H9 (cell line): ENCODE data around the gene RNPEPL1. TPM values are rescaled to one million over a fixed set of nuclear protein-coding genes. Genes with fewer than 3 reads are reported as not detected.

Source experiments
- DNase-seq: peaks from one replicate; pipeline ENCODE4 v3.0.0-alpha.2; 2017
- H2AFZ ChIP-seq: one replicate; pipeline ENCODE4 v1.6.1; 2013; ENCODE audit warnings: mild to moderate bottlenecking, low read length, control low read depth, moderate library complexity
- H2AK5ac ChIP-seq: 2 replicates; pipeline ENCODE4 v1.6.1; 2013; ENCODE audit warnings: low read length, control low read depth, mixed read lengths; ENCODE audit not compliant: insufficient read length
- H2BK120ac ChIP-seq: one replicate; pipeline ENCODE4 v1.6.1; 2013; ENCODE audit warnings: low read depth, mild to moderate bottlenecking, low read length, control low read depth, inconsistent platforms; ENCODE audit not compliant: poor library complexity, severe bottlenecking
- H2BK12ac ChIP-seq: 2 replicates; pipeline ENCODE4 v1.6.1; 2013; ENCODE audit warnings: low read length, control low read depth, mixed read lengths, low read depth; ENCODE audit not compliant: insufficient read length
- H2BK15ac ChIP-seq: 2 replicates; pipeline ENCODE4 v1.6.1; 2013; ENCODE audit warnings: low read depth, low read length, control low read depth
- H2BK20ac ChIP-seq: one replicate; pipeline ENCODE4 v1.6.1; 2013; ENCODE audit warnings: low read depth, mild to moderate bottlenecking, low read length, control low read depth, inconsistent platforms; ENCODE audit not compliant: poor library complexity, severe bottlenecking
- H2BK5ac ChIP-seq: 2 replicates; pipeline ENCODE4 v1.6.1; 2013; ENCODE audit warnings: low read length, control low read depth, mixed read lengths; ENCODE audit not compliant: insufficient read length
- H3K14ac ChIP-seq: 2 replicates; pipeline ENCODE4 v1.6.1; 2013; ENCODE audit warnings: low read length, control low read depth; ENCODE audit not compliant: insufficient read depth
- H3K18ac ChIP-seq: 2 replicates; pipeline ENCODE4 v1.6.1; 2013; ENCODE audit warnings: low read depth, mild to moderate bottlenecking, mixed read lengths, low read length, control low read depth; ENCODE audit not compliant: insufficient read length
- H3K23ac ChIP-seq: 2 replicates; pipeline ENCODE4 v1.6.1; 2013; ENCODE audit warnings: low read length, control low read depth, mixed read lengths, low read depth; ENCODE audit not compliant: insufficient read length
- H3K23me2 ChIP-seq: 2 replicates; pipeline ENCODE4 v1.6.1; 2013; ENCODE audit warnings: low read depth, mild to moderate bottlenecking, mixed read lengths, low read length, control low read depth; ENCODE audit not compliant: insufficient read length, poor library complexity, severe bottlenecking
- H3K27ac ChIP-seq: 2 replicates; pipeline ENCODE4 v1.5.1; 2013; ENCODE audit warnings: low read length, control low read depth, mixed read lengths, low read depth; ENCODE audit not compliant: insufficient read length
- H3K27me3 ChIP-seq: 2 replicates; pipeline ENCODE4 v1.6.1; 2013; ENCODE audit warnings: low read length, control low read depth, inconsistent platforms; ENCODE audit not compliant: insufficient read depth
- H3K4ac ChIP-seq: 2 replicates; pipeline ENCODE4 v1.6.1; 2013; ENCODE audit warnings: low read depth, mild to moderate bottlenecking, control low read depth, inconsistent platforms, low read length, moderate library complexity
- H3K4me1 ChIP-seq: 2 replicates; pipeline ENCODE4 v1.6.1; 2013; ENCODE audit warnings: low read length, control low read depth, inconsistent platforms; ENCODE audit not compliant: insufficient read depth
- H3K4me2 ChIP-seq: 2 replicates; pipeline ENCODE4 v1.6.1; 2013; ENCODE audit warnings: low read length, control low read depth, mixed read lengths; ENCODE audit not compliant: insufficient read length, insufficient read depth
- H3K56ac ChIP-seq: 2 replicates; pipeline ENCODE4 v1.6.1; 2013; ENCODE audit warnings: low read depth, mild to moderate bottlenecking, mixed read lengths, low read length, control low read depth; ENCODE audit not compliant: insufficient read length
- H3K79me1 ChIP-seq: 2 replicates; pipeline ENCODE4 v1.6.1; 2013; ENCODE audit warnings: low read depth, mild to moderate bottlenecking, moderate library complexity, low read length, control low read depth, inconsistent platforms; ENCODE audit not compliant: insufficient read depth, poor library complexity, severe bottlenecking
- H3K79me2 ChIP-seq: 2 replicates; pipeline ENCODE4 v1.6.1; 2013; ENCODE audit warnings: low read length, control low read depth, inconsistent platforms; ENCODE audit not compliant: insufficient read depth
- H3K9ac ChIP-seq: 2 replicates; pipeline ENCODE4 v1.6.1; 2013; ENCODE audit warnings: low read length, control low read depth, mixed read lengths; ENCODE audit not compliant: insufficient read length; ENCODE audit errors: extremely low read depth
- H3K9me3 ChIP-seq: one replicate; pipeline ENCODE4 v1.6.1; 2013; ENCODE audit warnings: low read depth, low read length, inconsistent platforms; ENCODE audit not compliant: control insufficient read depth
- H3T11ph ChIP-seq: one replicate; pipeline ENCODE4 v1.6.1; 2013; ENCODE audit warnings: mild to moderate bottlenecking, low read length, control low read depth, inconsistent platforms
- H4K20me1 ChIP-seq: one replicate; pipeline ENCODE4 v1.6.1; 2013; ENCODE audit not compliant: control insufficient read depth, insufficient read length, insufficient read depth
- H4K5ac ChIP-seq: 2 replicates; pipeline ENCODE4 v1.6.1; 2013; ENCODE audit warnings: low read depth, mild to moderate bottlenecking, mixed read lengths, low read length, control low read depth; ENCODE audit not compliant: insufficient read length
- H4K8ac ChIP-seq: replicated peaks from 2 replicates; pipeline ENCODE4 v1.6.1; 2013; ENCODE audit warnings: low read length, control low read depth, mixed read lengths, low read depth; ENCODE audit not compliant: insufficient read length
- H4K91ac ChIP-seq: 2 replicates; pipeline ENCODE4 v1.6.1; 2013; ENCODE audit warnings: low read depth, mild to moderate bottlenecking, moderate library complexity, mixed read lengths, low read length, control low read depth; ENCODE audit not compliant: insufficient read length
- H3K27ac Mint-ChIP-seq, 3 experiments: 2 replicates in 2 of 3; 3 replicates in 1 of 3; pipeline ENCODE4 v1.8.0; 2020 to 2021; ENCODE audit warnings: mixed read lengths in 3 of 3, mild to moderate bottlenecking in 1 of 3, moderate library complexity in 1 of 3
- H3K27me3 Mint-ChIP-seq: 2 replicates; pipeline ENCODE4 v1.8.0; 2021; ENCODE audit warnings: low read depth, mild to moderate bottlenecking, moderate library complexity, mixed read lengths
- H3K36me3 Mint-ChIP-seq, 3 experiments: 2 replicates in 2 of 3; 3 replicates in 1 of 3; pipeline ENCODE4 v1.8.0; 2020 to 2021; ENCODE audit warnings: low read depth in 3 of 3, mixed read lengths in 3 of 3; ENCODE audit not compliant: insufficient read depth in 1 of 3
- H3K4me1 Mint-ChIP-seq, 2 experiments: 2 replicates each; pipeline ENCODE4 v1.8.0; 2020; ENCODE audit warnings: mixed read lengths in 2 of 2
- H3K4me3 Mint-ChIP-seq, 2 experiments: 2 replicates in 1 of 2; 3 replicates in 1 of 2; pipeline ENCODE4 v1.8.0; 2020 to 2021; ENCODE audit warnings: mild to moderate bottlenecking in 2 of 2, mixed read lengths in 2 of 2, moderate library complexity in 1 of 2
- H3K9me3 Mint-ChIP-seq, 2 experiments: 2 replicates in 1 of 2; 3 replicates in 1 of 2; pipeline ENCODE4 v1.8.0; 2020; ENCODE audit warnings: mild to moderate bottlenecking in 2 of 2, mixed read lengths in 2 of 2, moderate library complexity in 1 of 2
- CTCF ChIP-seq: fragments of 200-600 bp; sonication (generic); conservative IDR thresholded peaks from 3 replicates; pipeline ENCODE4 v1.8.0; 2021; ENCODE audit warnings: antibody characterized with exemption, mild to moderate bottlenecking
- WGBS: extraction: QIAGEN DNeasy Blood & Tissue Kit; methylation state at CpG from one replicate; pipeline ENCODE4 v1.1.7; 2013; ENCODE audit warnings: missing lambda C conversion rate, low lambda C conversion rate, mixed read lengths; ENCODE audit not compliant: insufficient read length; ENCODE audit errors: extremely low coverage; 5-methylcytosine and 5-hydroxymethylcytosine counted together
- total RNA-seq: library from RNA; stranded (reverse); gene quantifications from 2 replicates; pipeline ENCODE4 v1.2.1, GENCODE V29; 2021

RNPEPL1 gene
- total RNA-seq, 1 experiment from 2014 or later, result 22.5 TPM

DNA sequence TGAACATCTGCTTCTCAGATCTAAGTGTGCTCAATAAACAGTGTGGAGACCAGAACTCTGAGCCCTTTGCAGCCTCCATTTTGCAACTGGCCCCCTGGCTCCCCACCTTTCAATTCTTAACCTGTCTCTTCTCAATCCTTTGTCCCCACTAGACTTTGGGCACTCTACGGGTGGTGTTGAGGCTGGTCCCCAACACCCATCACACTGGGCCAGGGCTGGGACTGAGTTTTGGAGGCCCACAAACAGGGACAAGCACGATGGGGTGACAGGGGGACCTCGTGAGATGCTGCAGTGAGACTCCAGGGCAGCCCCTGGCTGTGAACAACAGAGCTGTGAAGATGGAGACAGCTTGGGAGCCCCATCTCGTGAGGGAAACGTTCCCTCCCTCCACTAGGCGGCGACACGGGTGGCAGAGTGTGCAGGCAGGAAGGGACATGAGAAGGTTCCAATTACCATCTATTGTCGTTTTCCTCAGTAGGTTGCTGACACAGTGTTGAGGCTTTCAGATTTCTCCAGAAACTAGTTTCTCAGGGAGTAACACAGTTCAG, 11.7 kb upstream of the RNPEPL1 start:
- H3K79me1 ChIP-seq, result no peaks in the 10 kb centered on the region
- H3K4ac ChIP-seq, result no peak overlapping the region
- H3K4me1 ChIP-seq, result no peaks in the 10 kb centered on the region
- H3K9ac ChIP-seq, result no peak overlapping the region
- no CpG with 5 or more reads among the region's 9 CpGs for WGBS
- no peak overlapping the region for H4K8ac ChIP-seq
- no peak overlapping the region for H4K91ac ChIP-seq
- peaks cover 3% of the 10 kb centered on the region for H3K23me2 ChIP-seq
- peaks cover 5% of the 10 kb centered on the region; the same call in 1 of the 2 replicates for H3K27me3 ChIP-seq
- H3K79me2 ChIP-seq, result no peaks in the 10 kb centered on the region
- H3K4me3 Mint-ChIP-seq, result peak overlapping the region in 1 of 2 experiments; percentile 52; a peak in 4 of 5 replicates
- H3K36me3 Mint-ChIP-seq, result peaks cover 8 to 10% (median 10%) of the 10 kb centered on the region in 3 experiments
- H3T11ph ChIP-seq, result no peak overlapping the region
- DNase-seq, result peak; percentile 82
- H3K18ac ChIP-seq, result no peak overlapping the region
- no peak overlapping the region for H2BK5ac ChIP-seq
- no peak overlapping the region for H3K14ac ChIP-seq
- peak; percentile 78 for TF ChIP-seq CTCF
- H2BK120ac ChIP-seq, result no peak overlapping the region
- no peaks in the 10 kb centered on the region for H4K20me1 ChIP-seq
- no peak overlapping the region for H2BK12ac ChIP-seq
- H4K5ac ChIP-seq, result no peak overlapping the region
- no peak overlapping the region for H2BK15ac ChIP-seq
- peaks cover 17 to 20% of the 10 kb centered on the region in 2 experiments for H3K4me1 Mint-ChIP-seq
- no peak overlapping the region for H2BK20ac ChIP-seq
- H3K9me3 Mint-ChIP-seq, result peaks cover 4 to 5% of the 10 kb centered on the region in 2 experiments
- H3K27ac Mint-ChIP-seq, result no peak overlapping the region
- peaks cover 2% of the 10 kb centered on the region for H3K9me3 ChIP-seq
- H3K4me2 ChIP-seq, result no peak overlapping the region
- no peak overlapping the region for H2AFZ ChIP-seq
- H3K56ac ChIP-seq, result no peak overlapping the region
- no peak overlapping the region for H3K27ac ChIP-seq
- peaks cover 21% of the 10 kb centered on the region for H3K27me3 Mint-ChIP-seq
- H2AK5ac ChIP-seq, result no peak overlapping the region
- no peak overlapping the region for H3K23ac ChIP-seq
